ENCODE results near the gene PDE7B.

DNA sequence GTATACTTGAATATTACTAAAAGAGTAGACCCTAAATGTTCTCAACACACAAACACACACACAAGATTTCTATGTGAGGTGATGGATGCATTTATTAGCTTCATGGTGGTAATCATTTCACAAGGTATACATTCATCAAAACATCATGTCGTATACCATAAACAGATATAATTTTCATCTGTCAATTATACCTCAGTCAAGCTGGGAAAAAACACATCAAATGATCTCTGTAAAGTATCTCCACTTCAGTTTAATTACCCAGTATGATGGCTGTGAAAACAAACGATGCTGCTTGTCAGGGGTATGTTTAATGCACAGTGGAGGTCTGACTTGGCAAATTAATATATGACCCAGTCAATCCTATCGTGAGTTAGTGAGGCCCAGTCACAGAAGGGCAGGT lies 241.4 kb downstream of the PDE7B start:
- TF ChIP-seq, protein P1, sequence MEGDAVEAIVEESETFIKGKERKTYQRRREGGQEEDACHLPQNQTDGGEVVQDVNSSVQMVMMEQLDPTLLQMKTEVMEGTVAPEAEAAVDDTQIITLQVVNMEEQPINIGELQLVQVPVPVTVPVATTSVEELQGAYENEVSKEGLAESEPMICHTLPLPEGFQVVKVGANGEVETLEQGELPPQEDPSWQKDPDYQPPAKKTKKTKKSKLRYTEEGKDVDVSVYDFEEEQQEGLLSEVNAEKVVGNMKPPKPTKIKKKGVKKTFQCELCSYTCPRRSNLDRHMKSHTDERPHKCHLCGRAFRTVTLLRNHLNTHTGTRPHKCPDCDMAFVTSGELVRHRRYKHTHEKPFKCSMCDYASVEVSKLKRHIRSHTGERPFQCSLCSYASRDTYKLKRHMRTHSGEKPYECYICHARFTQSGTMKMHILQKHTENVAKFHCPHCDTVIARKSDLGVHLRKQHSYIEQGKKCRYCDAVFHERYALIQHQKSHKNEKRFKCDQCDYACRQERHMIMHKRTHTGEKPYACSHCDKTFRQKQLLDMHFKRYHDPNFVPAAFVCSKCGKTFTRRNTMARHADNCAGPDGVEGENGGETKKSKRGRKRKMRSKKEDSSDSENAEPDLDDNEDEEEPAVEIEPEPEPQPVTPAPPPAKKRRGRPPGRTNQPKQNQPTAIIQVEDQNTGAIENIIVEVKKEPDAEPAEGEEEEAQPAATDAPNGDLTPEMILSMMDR (conservative IDR thresholded peaks at IDR 0.05; ENCODE audit: low read length), result no peak
- TF ChIP-seq EZH2phosphoT487 (IDR thresholded peaks at IDR 0.05; ENCODE audit: borderline replicate concordance, low read depth, low read length), result no peak

Measured in OCI-LY7 (cell line).